ENCODE results near the gene DHRS3. TPM values are rescaled to one million over a fixed set of nuclear protein-coding genes. Genes with fewer than 3 reads are reported as not detected.

DHRS3 gene
- total and polyA plus RNA-seq, 8 donors: 15.1 to 103 (median 58.2) TPM

GRCh38 chr1:12561121-12561520, 56.9 kb downstream of the DHRS3 start:
- Histone ChIP-seq H3K9me3 (peaks cover 6 to 29% (median 18%) of the 10 kb centered on the region in 4 donors), H3K36me3 (peaks cover 0 to 4% (median 1%) of the 10 kb centered on the region in 4 donors), H3K4me3 (no peak overlapping the region), H3K27ac (no peak overlapping the region), H3K27me3 (no peaks in the 10 kb centered on the region), H3K4me1 (peaks cover 6 to 29% (median 20%) of the 10 kb centered on the region in 4 donors)
- no peak for DNase-seq
- WGBS, 5 donors: 61 to 97% (median 93%) methylated on average over 7 of the region's 7 CpGs
- intact Hi-C loops (cut with DNase I; ENCODE audit: low total_unique reads): no loop called here
- TF ChIP-seq POLR2A (IDR thresholded peaks at IDR 0.05) (no peak), EP300 (IDR thresholded peaks at IDR 0.05) (no peak), POLR2AphosphoS5 (IDR thresholded peaks at IDR 0.05) (no peak)
- TF ChIP-seq, protein P1, sequence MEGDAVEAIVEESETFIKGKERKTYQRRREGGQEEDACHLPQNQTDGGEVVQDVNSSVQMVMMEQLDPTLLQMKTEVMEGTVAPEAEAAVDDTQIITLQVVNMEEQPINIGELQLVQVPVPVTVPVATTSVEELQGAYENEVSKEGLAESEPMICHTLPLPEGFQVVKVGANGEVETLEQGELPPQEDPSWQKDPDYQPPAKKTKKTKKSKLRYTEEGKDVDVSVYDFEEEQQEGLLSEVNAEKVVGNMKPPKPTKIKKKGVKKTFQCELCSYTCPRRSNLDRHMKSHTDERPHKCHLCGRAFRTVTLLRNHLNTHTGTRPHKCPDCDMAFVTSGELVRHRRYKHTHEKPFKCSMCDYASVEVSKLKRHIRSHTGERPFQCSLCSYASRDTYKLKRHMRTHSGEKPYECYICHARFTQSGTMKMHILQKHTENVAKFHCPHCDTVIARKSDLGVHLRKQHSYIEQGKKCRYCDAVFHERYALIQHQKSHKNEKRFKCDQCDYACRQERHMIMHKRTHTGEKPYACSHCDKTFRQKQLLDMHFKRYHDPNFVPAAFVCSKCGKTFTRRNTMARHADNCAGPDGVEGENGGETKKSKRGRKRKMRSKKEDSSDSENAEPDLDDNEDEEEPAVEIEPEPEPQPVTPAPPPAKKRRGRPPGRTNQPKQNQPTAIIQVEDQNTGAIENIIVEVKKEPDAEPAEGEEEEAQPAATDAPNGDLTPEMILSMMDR (IDR thresholded peaks at IDR 0.05): no peak

- peak overlapping the region; percentile 12 to 86 (median 76) for H3K27ac ChIP-seq
- H3K27me3 ChIP-seq: no peaks in the 10 kb centered on the region
- no peak for DNase-seq
- H3K4me3 ChIP-seq: no peak overlapping the region
- intact Hi-C loops (cut with DNase I; ENCODE audit: low total_unique reads): no loop called here
- peaks cover 0 to 36% (median 18%) of the 10 kb centered on the region in 4 donors for H3K4me1 ChIP-seq
- WGBS, 5 donors: 81 to 93% (median 88%) methylated on average over 17 of the region's 17 CpGs
- no peaks in the 10 kb centered on the region for H3K36me3 ChIP-seq
- H3K9me3 ChIP-seq: peaks cover 0 to 3% (median 1%) of the 10 kb centered on the region in 4 donors
- TF ChIP-seq, protein P1 (IDR thresholded peaks at IDR 0.05): no peak
- TF ChIP-seq POLR2AphosphoS5 (IDR thresholded peaks at IDR 0.05) (no peak), EP300 (IDR thresholded peaks at IDR 0.05) (no peak), POLR2A (IDR thresholded peaks at IDR 0.05) (no peak)
Observed at GRCh38 chr1:12556957-12557935, 60.8 kb downstream of the DHRS3 start.

- WGBS, 5 donors: 41 to 54% (median 49%) methylated on average over 8 to 9 of the region's 9 CpGs
- Histone ChIP-seq H3K36me3 (no peaks in the 10 kb centered on the region), H3K9me3 (no peaks in the 10 kb centered on the region), H3K4me1 (peaks cover 0 to 42% (median 18%) of the 10 kb centered on the region in 4 donors), H3K27ac (peak overlapping the region; percentile 27 to 86 (median 76)), H3K4me3 (no peak overlapping the region), H3K27me3 (no peaks in the 10 kb centered on the region)
- intact Hi-C loops (cut with DNase I; ENCODE audit: low total_unique reads): no loop called here
- TF ChIP-seq EP300 (IDR thresholded peaks at IDR 0.05) (peak; percentile 65), POLR2AphosphoS5 (IDR thresholded peaks at IDR 0.05) (peak; percentile 40 to 80 (median 64)), POLR2A (IDR thresholded peaks at IDR 0.05) (no peak)
- peak in 1 of 2 donors; percentile 87 for DNase-seq
Observed at GRCh38 chr1:12556368-12556930, 61.6 kb downstream of the DHRS3 start.

- Histone ChIP-seq H3K27ac (peak overlapping the region; percentile 27 to 86 (median 76)), H3K27me3 (no peaks in the 10 kb centered on the region), H3K4me3 (no peak overlapping the region), H3K36me3 (no peaks in the 10 kb centered on the region), H3K9me3 (no peaks in the 10 kb centered on the region), H3K4me1 (peaks cover 0 to 42% (median 18%) of the 10 kb centered on the region in 4 donors)
- intact Hi-C loops (cut with DNase I; ENCODE audit: low total_unique reads): no loop called here
- 87 to 93% (median 92%) methylated on average over 13 of the region's 13 CpGs for WGBS, 5 donors
- DNase-seq: no peak
- TF ChIP-seq, protein P1 (IDR thresholded peaks at IDR 0.05): no peak
- TF ChIP-seq POLR2A (IDR thresholded peaks at IDR 0.05) (no peak), POLR2AphosphoS5 (IDR thresholded peaks at IDR 0.05) (no peak), EP300 (IDR thresholded peaks at IDR 0.05) (no peak)
Observed at GRCh38 chr1:12555411-12556367, 62.3 kb downstream of the DHRS3 start.
